ENCODE results near the gene PLA2G3.

Gene PLA2G3

GRCh38 chr22:31143537-31143936, 3.2 kb upstream of the PLA2G3 start:
- no peak for DNase-seq

DNA sequence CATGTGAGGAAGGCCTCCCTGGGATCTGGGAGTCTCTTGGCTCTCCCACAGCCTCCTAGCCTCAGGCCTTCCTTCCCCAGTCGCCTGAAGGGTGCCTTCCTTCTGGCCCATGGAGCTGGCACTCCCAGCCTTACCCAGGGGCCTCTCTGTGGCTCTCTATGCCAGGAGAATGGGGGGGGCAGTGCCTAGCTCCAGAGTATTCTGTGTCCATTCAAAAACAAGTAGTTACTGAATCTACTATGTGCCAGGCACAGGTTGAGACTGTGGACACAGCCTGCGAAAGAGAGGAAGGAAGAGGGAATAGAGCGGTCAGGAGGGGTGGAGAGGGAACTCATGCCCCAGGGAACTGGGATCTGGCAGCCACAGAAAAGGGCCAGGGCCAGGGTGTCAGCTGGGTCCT, 2.7 kb upstream of the PLA2G3 start:
- DNase-seq = no peak

- no peak for DNase-seq
These were observed 2.0 kb upstream of the PLA2G3 start for GRCh38 chr22:31142285-31142684.

GRCh38 chr22:31141551-31141950, 1.2 kb upstream of the PLA2G3 start:
- DNase-seq = no peak

- no peak for DNase-seq
These were observed 438 bp upstream of the PLA2G3 start for GRCh38 chr22:31140746-31141145.

DNA sequence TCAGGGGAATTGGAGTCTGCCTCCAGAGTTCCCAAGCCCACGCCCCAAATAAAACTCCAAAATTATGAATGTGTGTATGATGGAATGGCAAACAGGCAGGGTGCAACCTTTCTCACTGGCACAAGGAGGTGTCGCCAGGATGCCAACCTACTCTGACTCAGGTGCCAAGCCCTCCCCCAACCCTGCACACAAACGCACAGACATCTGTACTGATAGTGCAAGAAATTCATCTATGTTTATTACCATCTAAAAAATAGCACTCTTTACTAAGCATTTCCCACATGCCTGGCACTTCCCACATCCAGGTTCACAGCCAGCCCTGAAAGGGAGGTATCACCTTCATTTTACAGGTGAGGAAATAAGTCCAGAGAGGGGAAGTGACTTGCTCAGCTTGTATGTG, 1.2 kb downstream of the PLA2G3 start:
- no peak for DNase-seq

DNA sequence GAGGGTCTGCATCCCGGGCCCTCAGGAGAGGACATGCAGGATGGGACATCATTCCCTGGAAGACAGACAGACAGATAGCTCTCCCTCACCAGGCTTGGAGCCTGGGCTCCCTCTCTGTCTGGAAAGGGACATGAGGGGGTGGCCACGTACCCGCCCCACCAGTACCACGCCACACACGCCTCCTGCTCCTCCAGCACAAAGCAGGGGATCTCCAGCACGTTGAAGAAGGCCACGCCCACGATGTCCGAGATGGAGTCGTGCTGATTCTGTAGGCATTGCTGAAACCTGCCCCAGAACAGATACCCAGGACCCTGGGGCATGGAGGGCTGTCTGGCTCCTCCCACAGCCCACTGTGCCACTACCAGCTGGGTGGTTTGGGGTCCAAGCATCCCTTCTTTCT, 2.2 kb downstream of the PLA2G3 start:
- no peak for DNase-seq

GRCh38 chr22:31137721-31138120, 2.6 kb downstream of the PLA2G3 start:
- DNase-seq = no peak

GRCh38 chr22:31136711-31137110, 3.6 kb downstream of the PLA2G3 start:
- no peak for DNase-seq

GRCh38 chr22:31136155-31136554, 4.2 kb downstream of the PLA2G3 start:
- DNase-seq = no peak

GRCh38 chr22:31135706-31136105, 4.6 kb downstream of the PLA2G3 start:
- no peak for DNase-seq

DNA sequence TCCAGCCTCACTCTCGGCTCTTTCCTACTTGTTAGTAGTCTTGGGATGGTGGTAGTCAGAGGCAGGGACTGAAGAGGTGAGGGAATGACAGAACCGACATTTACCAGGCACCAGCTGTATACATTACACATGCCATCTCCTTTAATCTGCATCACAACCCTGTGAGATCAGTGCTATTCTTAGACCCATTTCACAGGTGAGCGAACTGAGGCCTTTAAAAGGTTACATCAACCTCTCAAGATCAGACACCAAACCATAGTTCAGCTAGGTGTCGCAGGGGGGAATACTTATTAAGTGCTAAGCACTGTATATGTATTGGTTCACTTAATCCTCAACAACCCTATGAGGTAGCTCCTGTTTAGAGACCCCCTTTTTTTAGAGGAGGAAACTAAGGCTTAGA, 5.6 kb downstream of the PLA2G3 start:
- DNase-seq = no peak

GRCh38 chr22:31133911-31134310, 6.4 kb downstream of the PLA2G3 start:
- DNase-seq = no peak

GRCh38 chr22:31130873-31131272, 9.4 kb downstream of the PLA2G3 start:
- no peak for DNase-seq

- no peak for DNase-seq
These were observed 12.2 kb downstream of the PLA2G3 start for GRCh38 chr22:31128156-31128555.

GRCh38 chr22:31127181-31127772, 13.0 kb downstream of the PLA2G3 start:
- no peak for DNase-seq

DNA sequence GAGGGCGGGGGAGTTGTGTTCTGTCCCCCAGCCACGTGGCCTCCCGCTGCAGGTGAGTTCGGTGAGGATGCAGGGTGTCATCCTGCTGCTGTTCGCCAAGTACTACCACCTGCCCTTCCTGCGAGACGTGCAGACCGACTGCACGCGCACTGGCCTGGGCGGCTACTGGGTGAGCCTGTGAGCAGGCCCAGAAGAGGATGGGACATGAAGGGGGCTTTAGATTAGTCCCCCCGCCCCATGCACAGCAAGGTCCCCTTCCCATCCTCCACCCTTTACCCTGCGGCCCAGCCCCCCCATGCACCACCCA, 13.5 kb downstream of the PLA2G3 start:
- no peak for DNase-seq

GRCh38 chr22:31126128-31126868, 14.0 kb downstream of the PLA2G3 start:
- DNase-seq = no peak

DNA sequence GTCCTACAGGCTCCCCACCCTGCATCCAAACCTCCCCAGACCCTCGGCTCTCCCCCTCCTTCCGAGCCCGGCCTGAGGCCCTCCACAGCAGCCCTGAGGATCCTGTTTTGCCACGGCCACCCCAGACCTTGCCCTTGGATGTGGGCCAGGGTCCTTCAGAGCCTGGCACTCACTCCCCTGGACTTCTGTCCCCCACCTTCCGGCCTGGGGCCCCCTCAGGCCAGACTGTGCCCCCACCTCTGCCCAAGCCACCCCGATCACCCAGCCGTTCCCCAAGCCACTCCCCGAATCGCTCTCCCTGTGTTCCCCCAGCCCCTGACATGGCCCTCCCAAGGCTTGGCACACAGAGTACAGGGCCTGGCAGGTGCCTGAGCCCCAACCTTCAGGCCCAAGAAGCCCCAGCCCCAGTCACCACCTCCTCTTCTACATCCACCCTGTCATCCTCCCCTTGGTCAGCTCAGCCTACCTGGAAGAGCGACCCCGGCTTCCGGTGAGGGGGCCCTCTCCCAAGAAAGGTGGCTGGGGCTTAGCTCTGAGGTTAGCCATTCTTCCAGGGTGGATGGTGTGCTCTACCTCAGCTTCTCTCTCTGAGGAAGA, 14.7 kb downstream of the PLA2G3 start:
- DNase-seq = no peak

DNA sequence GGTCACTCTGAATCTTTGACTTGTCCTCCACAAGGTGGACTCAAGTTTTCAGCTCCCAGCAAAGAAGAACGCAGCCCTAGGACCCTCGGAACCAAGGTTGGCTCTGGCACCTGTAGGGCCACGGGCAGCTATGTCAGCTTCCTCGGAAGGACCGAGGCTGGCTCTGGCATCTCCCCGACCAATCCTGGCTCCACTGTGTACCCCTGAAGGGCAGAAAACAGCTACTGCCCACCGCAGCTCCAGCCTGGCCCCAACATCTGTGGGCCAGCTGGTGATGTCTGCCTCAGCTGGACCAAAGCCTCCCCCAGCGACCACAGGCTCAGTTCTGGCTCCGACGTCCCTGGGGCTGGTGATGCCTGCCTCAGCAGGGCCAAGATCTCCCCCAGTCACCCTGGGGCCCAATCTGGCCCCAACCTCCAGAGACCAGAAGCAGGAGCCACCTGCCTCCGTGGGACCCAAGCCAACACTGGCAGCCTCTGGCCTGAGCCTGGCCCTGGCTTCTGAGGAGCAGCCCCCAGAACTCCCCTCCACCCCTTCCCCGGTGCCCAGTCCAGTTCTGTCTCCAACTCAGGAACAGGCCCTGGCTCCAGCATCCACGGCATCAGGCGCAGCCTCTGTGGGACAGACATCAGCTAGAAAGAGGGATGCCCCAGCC, 15.4 kb downstream of the PLA2G3 start:
- no peak for DNase-seq

DNA sequence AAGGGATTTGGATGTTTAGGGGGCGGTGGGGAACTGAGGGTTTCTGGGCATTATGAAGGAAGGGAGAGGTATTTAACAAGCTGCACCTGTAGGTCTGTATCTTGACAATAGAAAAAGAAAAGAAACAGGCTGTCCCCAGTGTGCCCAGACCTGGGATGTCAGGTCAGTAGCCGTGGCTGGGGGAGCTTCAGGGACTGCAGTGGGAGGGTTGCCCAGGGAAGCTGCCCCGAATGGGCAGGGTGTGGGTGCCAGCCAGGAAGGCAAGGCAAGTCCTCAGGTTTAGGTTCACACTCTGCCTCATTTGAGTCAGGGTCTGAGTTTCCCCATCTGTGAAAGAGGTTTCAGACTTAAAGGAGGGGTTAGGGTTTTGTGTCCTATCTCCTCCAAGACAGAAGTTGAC, 16.0 kb downstream of the PLA2G3 start:
- no peak for DNase-seq

- DNase-seq = no peak
These were observed 17.1 kb downstream of the PLA2G3 start for GRCh38 chr22:31123292-31123602.

- DNase-seq = no peak
These were observed 17.6 kb downstream of the PLA2G3 start, which contains the start of gene INPP5J for GRCh38 chr22:31122532-31123291. TSS of gene INPP5J (plus strand) at chr22:31122966. CDS start at chr22:31123015, 49 bp downstream.

- DNase-seq = no peak
These were observed 18.1 kb downstream of the PLA2G3 start for GRCh38 chr22:31122196-31122531.
